ENCODE measurements around the gene TRIM14.
A peak's percentile ranks its signal among the peaks of the same experiment; 100 is the strongest.

Gene TRIM14

DNA sequence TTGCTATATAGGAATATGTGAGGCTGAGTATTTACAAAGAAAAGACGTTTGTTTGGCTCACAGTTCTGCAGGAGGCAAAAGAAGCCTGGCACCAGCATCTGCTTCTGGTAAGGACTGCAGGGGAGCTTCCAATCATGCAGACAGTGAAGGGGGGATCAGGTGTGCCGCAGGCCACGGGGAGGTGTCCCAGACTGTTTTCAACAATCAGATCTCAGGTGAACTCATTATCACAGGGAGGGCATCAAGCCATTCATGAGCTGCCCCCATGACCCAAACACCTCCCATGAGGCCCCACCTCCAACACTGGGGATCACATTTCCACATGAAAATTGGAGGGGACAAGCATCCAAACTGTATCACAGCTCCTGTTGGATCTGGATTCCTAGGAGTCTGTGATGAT lies 30.4 kb upstream of the TRIM14 start:
- Mint-ChIP-seq H3K4me1 (peaks cover 6 to 8% of the 10 kb centered on the region in 2 donors), H3K4me3 (no peak overlapping the region), H3K36me3 (no peaks in the 10 kb centered on the region), H3K9me3 (no peaks in the 10 kb centered on the region), H3K27ac (no peak overlapping the region), H3K27me3 (no peaks in the 10 kb centered on the region)
- ATAC-seq (replicated peaks) = no peak
- no peak for DNase-seq

DNA sequence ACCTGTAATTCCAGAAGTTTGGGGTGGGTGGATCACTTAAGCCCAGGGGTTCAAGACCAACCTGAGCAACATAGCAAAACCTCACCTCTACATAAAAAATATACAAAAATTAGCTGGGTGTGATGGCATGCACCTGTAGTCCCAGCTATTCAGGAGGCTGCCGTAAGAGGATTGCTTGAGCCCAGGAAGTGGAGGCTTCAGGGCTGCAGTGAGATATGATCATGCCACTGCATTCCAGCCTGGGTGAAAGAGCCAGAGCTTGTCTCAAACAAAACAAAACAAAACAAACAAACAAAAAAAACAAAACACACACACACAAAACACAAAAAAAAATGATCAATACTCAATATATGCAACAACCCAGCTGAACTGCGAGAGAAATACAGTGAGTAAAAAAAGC lies 29.5 kb upstream of the TRIM14 start:
- H3K9me3 Mint-ChIP-seq = no peaks in the 10 kb centered on the region
- no peaks in the 10 kb centered on the region for H3K27me3 Mint-ChIP-seq
- H3K4me1 Mint-ChIP-seq = peaks cover 6 to 8% of the 10 kb centered on the region in 2 donors
- DNase-seq (no peak), ATAC-seq (replicated peaks) (no peak)
- H3K36me3 Mint-ChIP-seq = no peaks in the 10 kb centered on the region
- no peak overlapping the region for H3K27ac Mint-ChIP-seq
- H3K4me3 Mint-ChIP-seq = no peak overlapping the region

DNA sequence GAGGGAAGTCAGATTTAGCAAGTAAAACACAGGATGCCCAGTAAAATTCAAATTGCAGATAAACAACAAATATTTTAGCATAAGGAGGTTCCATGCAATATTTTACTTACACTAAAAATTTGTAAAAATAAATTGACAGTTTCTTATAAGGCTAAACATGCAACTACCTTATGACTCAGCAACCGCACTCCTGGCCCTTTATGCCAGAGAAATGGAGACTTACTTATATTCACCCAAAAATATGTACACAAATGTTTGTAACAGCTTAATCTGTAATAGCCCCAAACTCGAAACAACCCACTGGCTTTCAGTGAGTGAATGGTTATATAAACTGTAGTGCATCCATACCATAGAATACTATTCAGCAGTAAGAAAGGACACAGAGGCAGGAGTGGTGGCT lies 28.6 kb upstream of the TRIM14 start:
- ATAC-seq (replicated peaks) = no peak
- Mint-ChIP-seq H3K27ac (no peak overlapping the region), H3K4me3 (no peak overlapping the region), H3K9me3 (no peaks in the 10 kb centered on the region), H3K27me3 (no peaks in the 10 kb centered on the region), H3K4me1 (peaks cover 6 to 8% of the 10 kb centered on the region in 2 donors), H3K36me3 (no peaks in the 10 kb centered on the region)
- no peak for DNase-seq

DNA sequence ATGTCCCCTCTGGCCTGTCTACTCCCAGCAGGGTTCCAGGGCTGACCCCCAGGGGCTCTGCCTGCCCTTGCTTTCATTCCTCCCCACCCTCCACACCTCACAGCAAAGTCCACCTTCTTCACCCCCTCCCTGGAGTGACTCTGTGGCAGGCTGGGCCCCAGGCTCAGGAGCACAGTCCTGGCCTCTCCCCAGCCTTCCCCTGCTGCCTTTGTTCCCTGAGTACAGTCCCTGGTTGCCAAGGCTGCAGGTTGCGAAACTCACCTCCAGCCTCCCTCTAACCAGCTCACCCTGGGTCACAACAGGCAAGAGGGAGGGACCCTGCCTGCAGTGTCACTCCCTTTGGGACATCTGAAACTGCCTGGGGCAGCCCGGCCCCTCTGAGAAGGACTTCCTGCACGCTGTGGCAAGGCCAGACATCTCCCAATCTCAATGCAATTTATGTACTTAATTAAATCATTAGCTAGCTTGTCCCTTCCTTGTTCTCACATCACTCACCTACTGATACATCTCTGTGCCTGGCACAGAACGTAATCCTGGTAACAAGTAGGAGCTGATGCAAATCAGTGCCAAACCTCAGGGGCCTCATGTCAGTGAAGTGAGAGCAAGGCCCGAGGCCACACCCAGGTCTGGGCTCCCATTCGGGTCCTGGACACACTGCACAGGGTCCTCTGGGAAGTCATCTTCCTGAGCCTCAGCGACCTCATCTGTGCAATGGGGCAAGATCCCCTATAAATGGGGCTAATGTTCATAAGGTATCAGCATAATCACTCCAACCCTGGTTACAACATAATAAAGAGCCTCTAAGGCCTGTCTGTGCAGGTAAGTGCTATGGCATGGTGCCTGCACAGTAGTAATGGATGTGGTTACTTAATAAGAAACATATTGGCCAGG lies 27.3 kb upstream of the TRIM14 start:
- DNase-seq = no peak

DNA sequence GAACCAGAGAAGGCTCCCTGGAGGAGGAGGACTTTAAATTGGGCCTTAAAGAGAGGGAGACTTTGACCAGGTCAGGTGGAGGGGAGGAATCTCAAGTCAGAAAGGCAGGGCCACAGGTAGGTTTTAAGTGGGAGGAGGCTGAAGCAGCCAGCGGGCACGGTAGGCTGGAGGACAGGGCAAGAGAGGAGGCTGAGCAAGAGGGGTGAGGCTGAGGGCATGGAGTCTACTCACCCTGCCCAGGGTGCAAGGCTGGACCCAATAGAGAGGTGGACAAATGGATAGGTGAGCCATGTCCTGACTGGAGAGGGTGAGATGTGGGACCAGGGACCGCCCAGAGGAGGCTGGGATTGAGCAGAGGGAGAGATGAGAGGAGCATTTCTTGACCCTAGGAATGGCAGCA lies 25.6 kb upstream of the TRIM14 start:
- H3K27ac Mint-ChIP-seq = no peak overlapping the region

More for the DNA sequence above, 27.3 kb upstream of the TRIM14 start:
- H3K9me3 Mint-ChIP-seq = no peaks in the 10 kb centered on the region
- peaks cover 6 to 8% of the 10 kb centered on the region in 2 donors for H3K4me1 Mint-ChIP-seq
- no peak overlapping the region for H3K4me3 Mint-ChIP-seq
- no peak overlapping the region for H3K27ac Mint-ChIP-seq
- peak in 1 of 2 donors; percentile 31 for ATAC-seq (replicated peaks)
- no peaks in the 10 kb centered on the region for H3K36me3 Mint-ChIP-seq
- no peaks in the 10 kb centered on the region for H3K27me3 Mint-ChIP-seq

DNA sequence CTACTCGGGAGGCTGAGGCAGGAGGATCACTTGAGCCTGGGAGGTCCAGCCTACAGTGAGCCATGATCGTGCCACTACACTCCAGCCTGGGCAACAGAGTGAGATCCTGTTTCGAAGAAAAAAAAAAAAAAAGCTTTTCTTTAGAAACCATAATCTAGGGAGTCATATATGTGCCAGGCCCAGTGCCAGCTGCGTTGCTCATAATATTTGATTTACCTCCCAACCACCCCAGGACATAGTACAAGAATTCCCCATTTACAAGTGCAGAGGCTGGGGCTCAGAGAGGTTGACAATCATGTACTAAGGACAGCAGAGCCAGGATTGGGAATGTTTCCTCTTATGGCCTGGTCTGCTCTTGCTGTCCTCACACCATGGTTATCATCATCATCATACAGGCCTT lies 25.1 kb upstream of the TRIM14 start:
- H3K4me3 Mint-ChIP-seq = no peak overlapping the region
- H3K36me3 Mint-ChIP-seq = no peaks in the 10 kb centered on the region
- DNase-seq = no peak
- H3K27me3 Mint-ChIP-seq = no peaks in the 10 kb centered on the region
- ATAC-seq (replicated peaks) = no peak
- no peak overlapping the region for H3K27ac Mint-ChIP-seq
- H3K9me3 Mint-ChIP-seq = no peaks in the 10 kb centered on the region
- H3K4me1 Mint-ChIP-seq = peaks cover 6 to 8% of the 10 kb centered on the region in 2 donors

More for the DNA sequence above, 25.6 kb upstream of the TRIM14 start:
- H3K9me3 Mint-ChIP-seq = no peaks in the 10 kb centered on the region
- peaks cover 6 to 8% of the 10 kb centered on the region in 2 donors for H3K4me1 Mint-ChIP-seq
- no peaks in the 10 kb centered on the region for H3K36me3 Mint-ChIP-seq
- DNase-seq = no peak
- H3K4me3 Mint-ChIP-seq = no peak overlapping the region
- ATAC-seq (replicated peaks) = no peak
- H3K27me3 Mint-ChIP-seq = no peaks in the 10 kb centered on the region

DNA sequence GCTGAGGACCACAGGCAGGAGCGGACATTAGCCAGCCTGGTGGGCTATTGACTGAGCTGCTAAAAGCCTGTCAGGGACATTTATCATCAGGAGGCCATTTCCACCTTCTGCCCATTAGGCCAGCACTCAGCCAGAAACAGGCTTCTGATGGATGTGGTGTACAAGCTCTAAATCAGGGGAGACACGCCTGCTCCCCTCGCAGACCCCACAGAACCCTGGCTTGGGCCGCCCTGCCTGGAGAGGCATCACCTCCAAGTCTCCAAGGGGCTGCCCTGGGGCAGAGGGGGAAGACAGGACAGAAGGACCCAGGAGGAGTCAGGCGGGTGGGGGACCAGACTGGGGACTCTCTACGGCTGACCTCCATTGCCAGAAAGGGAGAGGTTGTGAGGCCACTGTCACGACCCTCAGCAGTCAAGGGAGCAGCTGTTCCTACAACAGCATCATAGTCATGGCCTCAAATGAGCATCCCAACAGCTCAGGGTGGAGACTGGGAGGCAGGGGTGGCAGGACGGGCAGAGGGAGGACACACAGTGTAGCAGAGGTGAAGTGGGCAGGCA lies 24.0 kb upstream of the TRIM14 start:
- Mint-ChIP-seq H3K27me3 (no peaks in the 10 kb centered on the region), H3K4me3 (no peak overlapping the region), H3K9me3 (no peaks in the 10 kb centered on the region), H3K4me1 (peaks cover 6 to 8% of the 10 kb centered on the region in 2 donors), H3K36me3 (no peaks in the 10 kb centered on the region), H3K27ac (peak overlapping the region; percentile 25)
- ATAC-seq (replicated peaks) = no peak
- DNase-seq = no peak

DNA sequence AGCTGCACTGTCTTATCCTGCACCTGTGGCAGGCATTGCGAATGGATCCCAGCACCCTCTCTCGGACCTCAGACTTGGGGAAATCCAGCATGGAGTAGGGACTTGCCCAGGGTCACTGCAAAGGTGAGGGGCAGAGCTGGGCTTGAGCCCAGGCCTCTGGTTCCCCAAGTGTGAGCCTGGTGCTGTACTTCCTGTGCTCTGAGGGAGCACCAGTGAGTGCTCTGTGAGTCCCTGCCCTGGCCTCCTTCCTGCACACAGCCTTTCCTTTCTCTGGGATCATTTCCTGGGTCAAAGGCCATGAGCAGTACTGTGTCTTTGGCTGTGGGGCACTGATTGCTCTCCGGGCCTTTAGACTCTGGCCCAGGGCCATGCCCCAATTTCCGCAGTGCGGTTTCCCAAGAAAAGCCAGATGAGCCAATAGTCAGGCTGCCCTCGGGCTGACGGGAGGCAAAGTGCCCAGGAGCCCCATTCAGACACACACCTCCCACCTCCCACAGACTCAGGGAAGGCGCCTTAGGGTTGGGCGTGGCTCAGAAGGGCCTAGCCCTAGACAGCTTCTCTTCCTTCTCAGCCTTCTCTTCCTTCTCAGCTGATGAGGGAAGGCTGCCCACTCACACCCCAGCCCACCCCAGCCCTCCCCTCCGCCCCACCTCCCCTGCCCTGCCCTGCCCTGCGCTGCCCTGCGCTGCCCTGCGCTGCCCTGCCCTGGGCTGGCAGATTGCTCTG lies 23.3 kb upstream of the TRIM14 start:
- no peak for ATAC-seq (replicated peaks)
- no peak for DNase-seq
- no peaks in the 10 kb centered on the region for H3K36me3 Mint-ChIP-seq
- H3K4me3 Mint-ChIP-seq = no peak overlapping the region
- no peaks in the 10 kb centered on the region for H3K27me3 Mint-ChIP-seq
- H3K27ac Mint-ChIP-seq = no peak overlapping the region
- H3K4me1 Mint-ChIP-seq = peaks cover 6 to 8% of the 10 kb centered on the region in 2 donors
- H3K9me3 Mint-ChIP-seq = no peaks in the 10 kb centered on the region

DNA sequence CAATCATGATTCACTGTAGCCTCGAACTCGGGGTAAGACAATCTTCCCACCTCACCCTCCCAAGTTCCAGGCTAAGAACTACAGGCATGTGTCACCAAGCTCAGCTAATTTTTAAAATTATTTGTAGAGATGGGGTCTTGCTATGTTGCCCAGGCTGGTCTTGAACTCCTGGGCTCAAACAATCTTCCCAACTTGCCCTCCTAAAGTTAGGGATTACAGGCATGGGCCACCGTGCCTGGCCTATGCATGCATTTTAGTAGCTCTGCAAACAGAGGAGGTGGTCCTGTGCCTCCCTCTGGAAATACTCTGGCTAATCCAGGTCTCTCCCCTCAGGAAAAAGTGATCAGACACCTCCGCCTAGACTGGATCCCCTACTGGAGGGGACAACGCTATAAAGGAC lies 21.5 kb upstream of the TRIM14 start:
- DNase-seq (no peak), ATAC-seq (replicated peaks) (no peak)
- H3K36me3 Mint-ChIP-seq = no peaks in the 10 kb centered on the region
- H3K9me3 Mint-ChIP-seq = no peaks in the 10 kb centered on the region
- no peak overlapping the region for H3K27ac Mint-ChIP-seq
- H3K4me3 Mint-ChIP-seq = no peak overlapping the region
- H3K27me3 Mint-ChIP-seq = no peaks in the 10 kb centered on the region
- no peaks in the 10 kb centered on the region for H3K4me1 Mint-ChIP-seq

DNA sequence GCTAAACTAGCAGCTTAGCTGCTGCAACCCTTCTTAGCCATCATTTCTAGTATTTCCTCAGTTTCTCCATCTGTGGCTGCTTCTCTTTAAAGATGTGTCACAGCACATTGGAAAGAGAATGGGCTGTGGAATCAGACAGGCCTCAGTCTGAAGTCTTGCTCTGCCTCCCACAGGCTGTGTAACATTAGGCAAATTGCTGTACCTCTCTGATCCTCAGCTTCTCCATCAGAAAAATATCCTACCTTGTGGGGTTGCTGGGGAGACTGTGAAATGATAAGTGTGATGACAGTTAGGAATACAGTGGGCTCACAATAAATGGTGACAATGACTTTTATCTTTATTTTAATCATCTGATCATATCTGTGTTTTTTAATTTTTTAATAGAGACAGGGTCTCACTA lies 17.5 kb upstream of the TRIM14 start:
- ATAC-seq (replicated peaks) = no peak
- H3K4me3 Mint-ChIP-seq = no peak overlapping the region
- peaks cover 12 to 15% of the 10 kb centered on the region in 2 donors for H3K4me1 Mint-ChIP-seq
- H3K27ac Mint-ChIP-seq = no peak overlapping the region
- no peaks in the 10 kb centered on the region for H3K9me3 Mint-ChIP-seq
- DNase-seq = no peak
- H3K36me3 Mint-ChIP-seq = no peaks in the 10 kb centered on the region
- H3K27me3 Mint-ChIP-seq = no peaks in the 10 kb centered on the region

DNA sequence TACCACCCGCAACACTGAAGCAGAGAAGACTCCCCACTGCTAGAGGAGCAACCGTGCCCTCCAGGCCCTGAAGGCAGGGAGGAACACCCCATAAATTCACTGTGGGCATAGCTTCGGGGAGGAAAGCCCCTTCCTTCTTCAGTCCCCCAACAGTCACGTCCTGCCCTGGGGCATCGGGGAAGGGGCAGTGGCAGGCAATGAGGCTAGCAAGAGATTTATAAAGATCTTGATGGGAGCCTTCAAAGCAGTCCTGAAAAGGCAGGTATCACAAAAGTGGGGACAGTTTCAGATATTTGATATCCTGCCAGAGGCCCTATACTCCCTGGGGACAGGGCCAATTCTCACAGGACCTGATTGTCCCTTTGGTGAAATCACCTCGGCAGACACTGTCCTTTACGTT lies 16.9 kb upstream of the TRIM14 start:
- H3K9me3 Mint-ChIP-seq = no peaks in the 10 kb centered on the region
- no peak overlapping the region for H3K27ac Mint-ChIP-seq
- peaks cover 12 to 15% of the 10 kb centered on the region in 2 donors for H3K4me1 Mint-ChIP-seq
- no peak overlapping the region for H3K4me3 Mint-ChIP-seq
- no peaks in the 10 kb centered on the region for H3K36me3 Mint-ChIP-seq
- DNase-seq = no peak
- no peaks in the 10 kb centered on the region for H3K27me3 Mint-ChIP-seq
- no peak for ATAC-seq (replicated peaks)

DNA sequence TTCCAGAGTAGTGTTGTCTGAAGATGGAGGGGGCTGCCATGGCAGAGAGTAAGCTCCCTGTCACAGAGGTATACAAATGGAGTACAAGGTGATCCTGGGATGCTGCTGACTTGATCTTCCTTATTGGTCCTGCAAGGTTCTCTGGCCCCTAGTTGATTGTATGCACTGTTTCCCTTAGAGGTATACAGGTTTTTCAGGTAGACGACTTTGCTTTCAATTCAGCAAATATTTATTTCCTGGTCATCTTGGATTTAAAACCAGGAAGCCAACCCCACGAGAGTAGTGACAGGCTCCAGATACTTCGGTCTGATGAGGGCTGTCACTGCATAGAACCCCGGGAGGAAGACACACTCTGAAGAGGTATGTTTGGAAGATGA lies 16.5 kb upstream of the TRIM14 start:
- H3K36me3 Mint-ChIP-seq = no peaks in the 10 kb centered on the region
- H3K4me1 Mint-ChIP-seq = peaks cover 12 to 15% of the 10 kb centered on the region in 2 donors
- no peaks in the 10 kb centered on the region for H3K27me3 Mint-ChIP-seq
- no peak overlapping the region for H3K4me3 Mint-ChIP-seq
- H3K27ac Mint-ChIP-seq = no peak overlapping the region
- DNase-seq (no peak), ATAC-seq (replicated peaks) (no peak)
- H3K9me3 Mint-ChIP-seq = no peaks in the 10 kb centered on the region

DNA sequence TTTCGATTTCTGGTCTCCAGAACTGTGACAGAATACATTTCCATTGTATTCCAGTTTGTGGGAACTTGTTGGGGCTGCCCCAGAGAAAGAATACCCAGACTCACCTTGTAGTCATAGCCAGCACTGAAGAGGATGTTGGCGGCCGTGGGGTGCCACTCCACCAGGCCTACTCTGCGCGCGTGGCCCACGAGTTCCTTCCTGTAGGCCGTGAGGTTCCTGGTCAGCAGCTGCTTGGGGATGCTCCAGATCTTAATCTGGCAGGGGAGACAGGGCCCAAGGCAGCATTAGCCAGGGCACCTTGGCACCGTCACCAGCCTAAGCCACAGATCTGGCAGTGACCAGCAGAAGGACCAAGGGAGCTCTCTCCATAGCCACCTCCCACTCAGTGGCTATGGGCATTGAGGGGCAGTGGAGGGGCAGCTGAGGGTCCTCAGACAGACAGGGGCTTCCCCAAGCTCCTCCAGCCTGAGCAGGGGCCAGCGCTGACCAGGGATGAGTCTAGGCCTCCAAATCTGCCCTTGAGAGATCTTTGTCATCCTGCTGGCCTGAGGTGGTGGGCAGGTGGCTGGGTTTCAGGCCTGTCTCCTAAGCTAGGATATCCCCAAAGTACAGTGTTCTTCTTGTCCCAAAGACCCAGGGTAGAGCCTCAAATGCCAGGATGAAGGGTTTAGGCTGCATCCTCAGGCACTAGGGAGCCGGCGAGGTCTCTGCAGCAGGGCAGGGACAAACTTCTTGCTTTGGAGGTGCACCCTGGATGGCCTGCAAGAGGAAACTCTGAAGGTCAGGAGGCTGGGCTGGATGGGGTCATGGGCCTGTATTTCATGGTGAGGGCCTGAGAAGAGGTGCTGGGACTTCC lies 15.9 kb upstream of the TRIM14 start:
- no peak overlapping the region for H3K4me3 Mint-ChIP-seq
- H3K27me3 Mint-ChIP-seq = no peaks in the 10 kb centered on the region
- ATAC-seq (replicated peaks) = no peak
- DNase-seq = no peak
- no peaks in the 10 kb centered on the region for H3K36me3 Mint-ChIP-seq
- no peak overlapping the region for H3K27ac Mint-ChIP-seq
- H3K9me3 Mint-ChIP-seq = no peaks in the 10 kb centered on the region
- H3K4me1 Mint-ChIP-seq = peaks cover 12 to 15% of the 10 kb centered on the region in 2 donors
